ENCODE data around the gene MAP3K6. TPM values are rescaled to one million over a fixed set of nuclear protein-coding genes. Genes with fewer than 3 reads are reported as not detected.

The MAP3K6 gene
- total and polyA plus RNA-seq, 4 donors: 11.5 to 164 (median 87.6) TPM

- no peak overlapping the region for H3K27ac ChIP-seq (ENCODE audit: low read depth in 1 of 2, low read length in 2 of 2)
- no peaks in the 10 kb centered on the region for H3K4me1 ChIP-seq (ENCODE audit: control insufficient read depth in 1 of 2, insufficient read depth in 2 of 2, low read length in 2 of 2)
- peaks cover 0 to 5% of the 10 kb centered on the region in 2 donors for H3K36me3 ChIP-seq (ENCODE audit: control insufficient read depth in 1 of 2, insufficient read depth in 2 of 2, low read length in 1 of 2)
- intact Hi-C loops (cut with DNase I): loop anchor here in 1 of 2 donors (2.0 kb wide), 1 partner anchor 41 kb away; the partner anchor contains the start of gene TMEM222
- no peaks in the 10 kb centered on the region for H3K9me3 ChIP-seq (ENCODE audit: control insufficient read depth, low read length)
- ATAC-seq (ENCODE audit: low FRiP score) (no peak), DNase-seq (no peak)
- H3K27me3 ChIP-seq (ENCODE audit: control insufficient read depth in 1 of 2, insufficient read depth in 2 of 2, low read length in 1 of 2): no peaks in the 10 kb centered on the region
- no peak overlapping the region for H3K4me3 ChIP-seq (ENCODE audit: low read length in 2 of 2)
- 85% methylated on average over 25 to 26 of the region's 26 CpGs for WGBS, 2 donors
Measured at GRCh38 chr1:27363766-27364695, 2.7 kb downstream of the MAP3K6 start.

DNA sequence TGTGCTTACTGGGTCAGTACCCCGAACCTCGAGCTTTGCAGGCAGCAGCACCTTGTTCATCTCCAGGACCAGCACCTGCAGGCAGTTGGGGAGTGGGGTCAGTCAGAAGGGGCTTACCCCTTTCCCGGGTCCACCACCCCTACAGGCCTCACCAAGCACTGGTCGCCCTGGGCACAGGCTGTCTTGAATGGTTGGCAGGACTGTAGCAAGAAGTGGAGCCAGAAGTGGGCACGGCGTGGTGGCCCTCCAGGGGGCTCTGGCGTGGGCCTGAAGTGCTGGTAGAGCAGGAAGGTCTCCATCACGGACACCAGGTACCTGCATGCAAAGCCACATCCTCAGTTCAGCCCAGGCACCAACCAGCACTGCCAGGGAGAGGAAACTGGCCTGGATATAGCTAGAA lies 5.2 kb downstream of the MAP3K6 start:
- Histone ChIP-seq H3K9me3 (ENCODE audit: control insufficient read depth, low read length) (no peaks in the 10 kb centered on the region), H3K27ac (ENCODE audit: low read depth in 1 of 2, low read length in 2 of 2) (no peak overlapping the region), H3K4me1 (ENCODE audit: control insufficient read depth in 1 of 2, insufficient read depth in 2 of 2, low read length in 2 of 2) (no peaks in the 10 kb centered on the region), H3K36me3 (ENCODE audit: control insufficient read depth in 1 of 2, insufficient read depth in 2 of 2, low read length in 1 of 2) (peaks cover 0 to 8% of the 10 kb centered on the region in 2 donors), H3K27me3 (ENCODE audit: control insufficient read depth in 1 of 2, insufficient read depth in 2 of 2, low read length in 1 of 2) (no peaks in the 10 kb centered on the region), H3K4me3 (ENCODE audit: low read length in 2 of 2) (no peak overlapping the region)
- no peak for ATAC-seq (ENCODE audit: low FRiP score)
- intact Hi-C loops (cut with DNase I): no loop called here
- 91 to 92% methylated on average over 8 of the region's 8 CpGs for WGBS, 2 donors
- no peak for DNase-seq

DNA sequence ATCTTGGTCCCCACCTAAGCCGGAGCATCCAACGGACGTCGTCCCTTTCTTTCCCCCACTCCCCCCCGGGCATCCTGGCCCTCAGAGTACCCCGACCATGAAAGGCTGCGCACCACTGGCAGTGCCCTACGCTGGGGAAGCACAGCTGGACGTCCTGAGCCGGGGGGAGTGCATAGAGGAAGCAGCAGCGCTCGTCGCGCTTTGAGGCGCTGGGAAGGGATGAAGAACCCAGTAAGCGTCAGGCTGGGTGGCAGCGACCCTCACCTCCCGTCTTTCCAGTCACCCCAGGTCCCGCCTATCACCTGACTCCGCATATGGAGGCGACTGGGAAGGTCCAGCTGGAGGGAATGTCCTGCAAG lies 5.7 kb downstream of the MAP3K6 start:
- no peaks in the 10 kb centered on the region for H3K9me3 ChIP-seq (ENCODE audit: control insufficient read depth, low read length)
- H3K4me3 ChIP-seq (ENCODE audit: low read length in 2 of 2): no peak overlapping the region
- H3K36me3 ChIP-seq (ENCODE audit: control insufficient read depth in 1 of 2, insufficient read depth in 2 of 2, low read length in 1 of 2): peaks cover 0 to 8% of the 10 kb centered on the region in 2 donors
- ATAC-seq (ENCODE audit: low FRiP score): no peak
- H3K27ac ChIP-seq (ENCODE audit: low read depth in 1 of 2, low read length in 2 of 2): no peak overlapping the region
- no peak for DNase-seq
- intact Hi-C loops (cut with DNase I): no loop called here
- 86 to 90% methylated on average over 21 of the region's 21 CpGs for whole genome bisulfite sequencing, 2 donors
- H3K27me3 ChIP-seq (ENCODE audit: control insufficient read depth in 1 of 2, insufficient read depth in 2 of 2, low read length in 1 of 2): no peaks in the 10 kb centered on the region
- no peaks in the 10 kb centered on the region for H3K4me1 ChIP-seq (ENCODE audit: control insufficient read depth in 1 of 2, insufficient read depth in 2 of 2, low read length in 2 of 2)

GRCh38 chr1:27360159-27361043 lies 6.4 kb downstream of the MAP3K6 start:
- intact Hi-C loops (cut with DNase I): no loop called here
- H3K27ac ChIP-seq (ENCODE audit: low read depth in 1 of 2, low read length in 2 of 2): no peak overlapping the region
- H3K9me3 ChIP-seq (ENCODE audit: control insufficient read depth, low read length): no peaks in the 10 kb centered on the region
- DNase-seq (no peak), ATAC-seq (ENCODE audit: low FRiP score) (no peak)
- peaks cover 0 to 8% of the 10 kb centered on the region in 2 donors for H3K36me3 ChIP-seq (ENCODE audit: control insufficient read depth in 1 of 2, insufficient read depth in 2 of 2, low read length in 1 of 2)
- WGBS, 2 donors: 71 to 74% methylated on average over 62 to 71 of the region's 71 CpGs
- H3K4me3 ChIP-seq (ENCODE audit: low read length in 2 of 2): no peak overlapping the region
- H3K27me3 ChIP-seq (ENCODE audit: control insufficient read depth in 1 of 2, insufficient read depth in 2 of 2, low read length in 1 of 2): no peaks in the 10 kb centered on the region
- H3K4me1 ChIP-seq (ENCODE audit: control insufficient read depth in 1 of 2, insufficient read depth in 2 of 2, low read length in 2 of 2): no peaks in the 10 kb centered on the region

- Histone ChIP-seq H3K4me3 (ENCODE audit: low read length in 2 of 2) (no peak overlapping the region), H3K27ac (ENCODE audit: low read depth in 1 of 2, low read length in 2 of 2) (no peak overlapping the region), H3K27me3 (ENCODE audit: control insufficient read depth in 1 of 2, insufficient read depth in 2 of 2, low read length in 1 of 2) (no peaks in the 10 kb centered on the region), H3K36me3 (ENCODE audit: control insufficient read depth in 1 of 2, insufficient read depth in 2 of 2, low read length in 1 of 2) (peaks cover 0 to 8% of the 10 kb centered on the region in 2 donors), H3K9me3 (ENCODE audit: control insufficient read depth, low read length) (no peaks in the 10 kb centered on the region), H3K4me1 (ENCODE audit: control insufficient read depth in 1 of 2, insufficient read depth in 2 of 2, low read length in 2 of 2) (no peaks in the 10 kb centered on the region)
- WGBS, 2 donors: 76 to 84% methylated on average over 9 of the region's 9 CpGs
- no peak for DNase-seq
- no peak for ATAC-seq (ENCODE audit: low FRiP score)
- intact Hi-C loops (cut with DNase I): no loop called here
Measured at GRCh38 chr1:27359822-27360158, 7.0 kb downstream of the MAP3K6 start.

DNA sequence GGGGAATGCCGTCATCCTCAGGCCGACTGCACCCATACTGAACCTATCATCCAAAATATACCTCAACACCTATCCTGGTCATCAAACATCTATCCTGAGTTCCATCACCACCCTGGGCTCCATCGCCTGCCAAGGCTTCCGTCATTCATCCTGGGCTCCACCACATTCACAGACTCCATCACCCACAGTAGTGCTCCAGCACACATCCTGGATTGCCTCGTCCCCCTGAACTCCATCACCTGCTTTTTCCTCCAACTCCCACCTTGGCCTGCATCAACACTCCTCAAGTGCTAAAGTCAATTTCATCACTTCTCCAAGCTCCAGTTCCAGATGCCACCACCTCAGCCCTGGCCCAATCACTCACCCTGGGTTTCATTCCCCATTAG lies 7.8 kb downstream of the MAP3K6 start:
- ATAC-seq (ENCODE audit: low FRiP score) (no peak), DNase-seq (no peak)
- H3K27ac ChIP-seq (ENCODE audit: low read depth in 1 of 2, low read length in 2 of 2): no peak overlapping the region
- no peaks in the 10 kb centered on the region for H3K4me1 ChIP-seq (ENCODE audit: control insufficient read depth in 1 of 2, insufficient read depth in 2 of 2, low read length in 2 of 2)
- H3K4me3 ChIP-seq (ENCODE audit: low read length in 2 of 2): no peak overlapping the region
- intact Hi-C loops (cut with DNase I): no loop called here
- H3K36me3 ChIP-seq (ENCODE audit: control insufficient read depth in 1 of 2, insufficient read depth in 2 of 2, low read length in 1 of 2): peaks cover 0 to 6% of the 10 kb centered on the region in 2 donors
- no peaks in the 10 kb centered on the region for H3K27me3 ChIP-seq (ENCODE audit: control insufficient read depth in 1 of 2, insufficient read depth in 2 of 2, low read length in 1 of 2)
- WGBS, 2 donors: 94 to 95% methylated on average over 5 of the region's 5 CpGs
- H3K9me3 ChIP-seq (ENCODE audit: control insufficient read depth, low read length): no peaks in the 10 kb centered on the region

DNA sequence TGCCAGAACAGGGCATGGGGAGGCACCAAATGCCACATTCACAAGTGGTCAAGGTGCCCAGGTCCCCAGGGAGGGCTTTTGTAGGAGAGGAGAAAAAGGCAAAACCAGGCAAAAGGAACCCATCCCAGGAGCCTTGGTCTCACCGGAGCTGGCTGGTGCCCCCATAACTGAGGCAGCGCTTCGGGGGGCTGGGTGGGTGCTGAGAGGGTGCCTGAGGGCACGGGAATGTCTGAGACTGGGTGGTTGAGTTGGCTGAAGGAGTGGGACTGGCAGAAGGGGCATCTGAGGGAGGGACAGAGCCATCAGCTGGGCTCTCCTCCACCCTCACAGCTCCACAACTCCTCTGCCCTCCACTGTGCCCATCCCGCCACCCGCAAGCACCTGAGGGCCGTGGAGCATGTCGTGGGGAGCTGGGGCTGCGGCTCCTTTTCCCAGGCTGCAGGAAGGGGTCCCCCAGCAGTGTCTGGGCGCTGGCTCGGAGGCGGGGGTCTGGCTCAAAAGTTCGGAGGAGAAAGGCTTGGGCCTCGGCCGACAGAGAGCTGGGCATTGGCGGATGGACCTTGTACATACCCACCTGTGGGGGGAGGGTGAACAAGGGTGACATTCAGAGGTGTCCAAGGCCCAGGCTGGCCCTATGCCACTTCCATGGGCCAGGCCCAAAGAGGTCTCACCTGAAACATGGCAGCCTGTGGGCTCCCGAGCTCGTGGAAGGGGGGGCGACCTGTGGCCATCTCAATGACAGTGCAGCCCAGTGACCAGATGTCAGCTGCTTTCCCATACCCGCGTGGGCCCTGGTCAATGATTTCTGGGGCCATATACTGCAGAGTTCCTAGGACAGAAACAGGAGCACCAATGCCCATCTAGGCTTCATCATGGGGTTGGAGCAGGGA lies 8.5 kb downstream of the MAP3K6 start:
- DNase-seq (no peak), ATAC-seq (ENCODE audit: low FRiP score) (no peak)
- WGBS, 2 donors: 93 to 94% methylated on average over 21 of the region's 21 CpGs
- H3K27ac ChIP-seq (ENCODE audit: low read depth in 1 of 2, low read length in 2 of 2): no peak overlapping the region
- no peak overlapping the region for H3K4me3 ChIP-seq (ENCODE audit: low read length in 2 of 2)
- no peaks in the 10 kb centered on the region for H3K9me3 ChIP-seq (ENCODE audit: control insufficient read depth, low read length)
- H3K27me3 ChIP-seq (ENCODE audit: control insufficient read depth in 1 of 2, insufficient read depth in 2 of 2, low read length in 1 of 2): no peaks in the 10 kb centered on the region
- intact Hi-C loops (cut with DNase I): no loop called here
- no peaks in the 10 kb centered on the region for H3K4me1 ChIP-seq (ENCODE audit: control insufficient read depth in 1 of 2, insufficient read depth in 2 of 2, low read length in 2 of 2)
- H3K36me3 ChIP-seq (ENCODE audit: control insufficient read depth in 1 of 2, insufficient read depth in 2 of 2, low read length in 1 of 2): peaks cover 0 to 7% of the 10 kb centered on the region in 2 donors
